ENCODE data around the gene VIPR2. TPM values are rescaled to one million over a fixed set of nuclear protein-coding genes. Genes with fewer than 3 reads are reported as not detected.
A peak's percentile ranks its signal among the peaks of the same experiment; 100 is the strongest.

The VIPR2 gene
- total RNA-seq, 1 donor from 2014 or later: 0.07 TPM

- peaks cover 45% of the 10 kb centered on the region for H3K27me3 Mint-ChIP-seq (ENCODE audit: low read depth)
- H3K36me3 Mint-ChIP-seq (ENCODE audit: low read depth): no peaks in the 10 kb centered on the region
- no peak for DNase-seq (ENCODE audit: low spot score)
- peaks cover 5% of the 10 kb centered on the region for H3K9me3 Mint-ChIP-seq (ENCODE audit: low read depth)
- no peak overlapping the region for H3K4me3 Mint-ChIP-seq (ENCODE audit: unreplicated experiment)
- no peak overlapping the region for H3K27ac Mint-ChIP-seq (ENCODE audit: unreplicated experiment)
- no peak for TF ChIP-seq CTCF (IDR thresholded peaks at IDR 0.05)
- H3K4me1 Mint-ChIP-seq (ENCODE audit: low read depth): no peaks in the 10 kb centered on the region
Measured at GRCh38 chr7:159118623-159119022, 26.0 kb downstream of the VIPR2 start.

GRCh38 chr7:159118197-159118595 is 26.5 kb downstream of the VIPR2 start:
- H3K36me3 Mint-ChIP-seq (ENCODE audit: low read depth): no peaks in the 10 kb centered on the region
- no peak overlapping the region for H3K27ac Mint-ChIP-seq (ENCODE audit: unreplicated experiment)
- peaks cover under 1% of the 10 kb centered on the region for H3K9me3 Mint-ChIP-seq (ENCODE audit: low read depth)
- no peaks in the 10 kb centered on the region for H3K4me1 Mint-ChIP-seq (ENCODE audit: low read depth)
- H3K4me3 Mint-ChIP-seq (ENCODE audit: unreplicated experiment): no peak overlapping the region
- peaks cover 45% of the 10 kb centered on the region for H3K27me3 Mint-ChIP-seq (ENCODE audit: low read depth)
- TF ChIP-seq CTCF (IDR thresholded peaks at IDR 0.05): no peak
- DNase-seq (ENCODE audit: low spot score): no peak

GRCh38 chr7:159117366-159118196 is 27.1 kb downstream of the VIPR2 start:
- Mint-ChIP-seq H3K36me3 (ENCODE audit: low read depth) (no peaks in the 10 kb centered on the region), H3K27ac (ENCODE audit: unreplicated experiment) (no peak overlapping the region), H3K4me3 (ENCODE audit: unreplicated experiment) (no peak overlapping the region), H3K4me1 (ENCODE audit: low read depth) (no peaks in the 10 kb centered on the region), H3K9me3 (ENCODE audit: low read depth) (no peaks in the 10 kb centered on the region), H3K27me3 (ENCODE audit: low read depth) (peaks cover 49% of the 10 kb centered on the region)
- no peak for TF ChIP-seq CTCF (IDR thresholded peaks at IDR 0.05)
- DNase-seq (ENCODE audit: low spot score): no peak

- no peak for TF ChIP-seq CTCF (IDR thresholded peaks at IDR 0.05)
- Mint-ChIP-seq H3K4me3 (ENCODE audit: unreplicated experiment) (no peak overlapping the region), H3K36me3 (ENCODE audit: low read depth) (no peaks in the 10 kb centered on the region), H3K4me1 (ENCODE audit: low read depth) (no peaks in the 10 kb centered on the region), H3K27ac (ENCODE audit: unreplicated experiment) (no peak overlapping the region), H3K9me3 (ENCODE audit: low read depth) (no peaks in the 10 kb centered on the region), H3K27me3 (ENCODE audit: low read depth) (peaks cover 53% of the 10 kb centered on the region)
- no peak for DNase-seq (ENCODE audit: low spot score)
Measured at GRCh38 chr7:159116581-159117339, 27.9 kb downstream of the VIPR2 start.

GRCh38 chr7:159115601-159116501 is 28.8 kb downstream of the VIPR2 start:
- no peak for TF ChIP-seq CTCF (IDR thresholded peaks at IDR 0.05)
- no peaks in the 10 kb centered on the region for H3K4me1 Mint-ChIP-seq (ENCODE audit: low read depth)
- DNase-seq (ENCODE audit: low spot score): peak; percentile 74
- H3K27me3 Mint-ChIP-seq (ENCODE audit: low read depth): peaks cover 55% of the 10 kb centered on the region
- no peaks in the 10 kb centered on the region for H3K9me3 Mint-ChIP-seq (ENCODE audit: low read depth)
- no peak overlapping the region for H3K27ac Mint-ChIP-seq (ENCODE audit: unreplicated experiment)
- no peaks in the 10 kb centered on the region for H3K36me3 Mint-ChIP-seq (ENCODE audit: low read depth)
- H3K4me3 Mint-ChIP-seq (ENCODE audit: unreplicated experiment): no peak overlapping the region

All from chondrocyte (in vitro differentiated cells).